Measurements from ENCODE around the gene DUSP1.
"Not testable (repeated sequence)": the region's sequence is repeated elsewhere in the genome, so short reads cannot be mapped to it uniquely, and the experiment has no call there.

Gene DUSP1

GRCh38 chr5:172798422-172799215 is 27.6 kb upstream of the DUSP1 start:
- DNase-seq = peak in 6 of 51 donors; percentile 13 to 23 (median 17)

- no peak for DNase-seq
These were observed 26.8 kb upstream of the DUSP1 start for GRCh38 chr5:172797771-172798191.

GRCh38 chr5:172796306-172796705 is 25.3 kb upstream of the DUSP1 start:
- DNase-seq = no peak

DNA sequence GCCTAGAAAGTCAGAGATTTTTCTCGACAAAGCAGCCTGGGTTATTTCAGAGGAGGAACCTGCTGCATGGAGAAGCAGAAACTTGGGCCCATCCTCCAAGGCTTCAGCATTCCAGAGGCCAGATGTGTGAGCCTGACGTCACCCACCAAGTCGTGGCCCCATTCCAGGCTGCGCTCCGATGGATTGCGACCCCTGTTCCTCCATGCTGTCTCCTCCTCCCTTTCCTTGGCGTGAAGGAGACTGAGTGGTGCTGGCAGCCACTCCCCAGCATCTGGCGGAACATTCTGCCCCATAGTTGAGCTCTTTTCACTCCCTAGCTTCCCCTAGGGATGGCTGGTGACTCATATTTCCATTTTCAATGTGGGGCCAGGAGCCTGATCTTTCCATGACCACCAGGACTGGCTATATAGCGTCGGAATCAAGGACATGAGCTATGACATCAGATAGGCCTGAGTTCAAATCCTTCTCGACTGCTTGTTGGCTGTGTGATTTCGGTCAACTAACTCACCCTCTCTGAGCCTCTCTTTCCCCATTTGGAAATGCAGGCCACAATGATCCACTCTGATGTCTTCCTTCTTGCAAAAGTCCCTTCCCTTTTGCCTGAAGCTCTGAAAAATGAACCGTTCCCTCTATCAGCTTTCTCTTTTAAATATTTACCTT is 24.5 kb upstream of the DUSP1 start:
- peak in 17 of 51 donors; percentile 14 to 70 (median 35) for DNase-seq

DNA sequence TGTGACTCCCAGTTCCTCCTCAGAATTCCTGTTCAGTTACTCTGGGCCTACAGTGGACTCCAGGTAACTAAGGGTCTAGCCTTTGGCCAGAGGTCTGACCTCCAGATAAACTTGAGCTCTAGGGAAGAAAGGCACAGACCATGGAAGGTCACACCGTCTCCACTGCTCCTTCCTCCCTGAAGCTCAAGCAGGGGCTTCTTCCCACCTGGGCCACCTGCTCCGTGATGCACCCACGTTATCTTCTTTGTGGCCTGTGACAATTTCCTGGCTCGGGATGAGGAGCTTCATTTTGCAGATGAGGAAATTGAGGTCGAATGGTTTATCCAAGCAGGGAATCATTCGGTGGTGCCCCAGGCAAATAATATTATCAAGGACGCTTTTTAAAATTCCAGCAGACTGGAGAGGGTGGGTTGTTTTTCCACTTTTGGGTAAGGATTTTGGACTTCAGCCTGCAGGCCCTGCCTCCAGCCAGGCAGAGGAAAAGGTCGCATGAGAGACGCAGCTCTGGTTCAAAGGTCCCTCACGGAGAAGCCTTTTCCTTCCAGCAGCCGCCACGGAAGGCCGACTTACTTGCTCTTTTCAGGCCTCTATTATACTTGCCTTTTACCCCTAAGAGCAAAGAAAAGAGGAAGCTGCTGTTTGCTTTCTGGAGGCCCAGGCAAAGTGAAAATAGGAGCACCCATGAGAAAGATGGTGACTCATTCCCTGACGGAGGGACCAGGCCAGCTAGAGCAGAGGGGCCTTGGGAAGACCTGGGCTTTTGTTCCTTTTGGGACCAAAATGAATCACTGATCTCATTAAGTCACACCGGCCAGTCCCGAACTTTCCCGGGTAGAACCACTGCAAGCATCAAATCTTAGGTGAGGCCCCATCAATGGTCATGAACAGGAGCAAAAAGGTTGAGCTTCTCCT is 22.8 kb upstream of the DUSP1 start:
- DNase-seq = no peak

DNA sequence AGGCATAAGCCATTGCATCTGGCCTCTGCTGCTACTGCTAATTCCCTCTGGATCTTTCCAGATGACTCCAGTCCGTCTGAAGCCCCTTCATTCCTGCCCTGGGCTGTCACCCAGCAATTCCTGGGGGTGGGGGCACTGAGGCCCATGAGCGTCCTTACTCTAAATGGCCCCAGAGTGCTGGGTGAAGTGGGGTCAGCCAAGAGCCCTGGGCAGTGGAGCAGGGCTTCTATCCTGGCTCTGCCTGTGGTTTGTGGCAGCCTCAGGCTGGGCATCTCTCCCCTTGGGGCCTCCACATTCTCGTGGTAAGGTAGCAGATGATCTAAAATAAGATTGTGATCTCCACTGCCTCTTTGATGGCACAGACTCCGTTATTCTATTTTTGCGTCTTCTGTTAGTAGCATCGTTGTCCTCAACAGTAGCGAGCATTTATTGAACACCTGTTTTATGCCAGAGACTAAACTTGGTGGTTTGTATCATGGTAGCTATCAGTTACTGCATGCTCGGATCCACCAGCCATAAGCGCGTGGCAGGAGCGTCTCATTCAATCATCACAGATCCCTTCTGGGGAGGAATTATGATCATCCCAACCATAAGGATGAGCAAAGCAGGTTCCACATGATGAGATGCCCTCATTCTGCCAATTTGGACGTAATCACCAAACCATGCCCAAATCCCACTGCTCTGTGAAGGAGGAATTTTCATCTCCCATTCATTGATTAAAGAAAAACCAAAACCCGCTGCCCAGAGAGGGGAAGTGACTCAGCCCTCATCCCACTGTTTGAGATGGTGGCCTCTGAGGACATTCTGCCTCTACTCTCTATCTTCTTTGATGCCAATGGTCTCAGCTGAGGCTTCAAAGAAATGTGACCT is 21.9 kb upstream of the DUSP1 start:
- DNase-seq = no peak

- DNase-seq = no peak
These were observed 20.9 kb upstream of the DUSP1 start for GRCh38 chr5:172791726-172792445.

- DNase-seq = no peak
These were observed 20.3 kb upstream of the DUSP1 start for GRCh38 chr5:172791286-172791685.

DNA sequence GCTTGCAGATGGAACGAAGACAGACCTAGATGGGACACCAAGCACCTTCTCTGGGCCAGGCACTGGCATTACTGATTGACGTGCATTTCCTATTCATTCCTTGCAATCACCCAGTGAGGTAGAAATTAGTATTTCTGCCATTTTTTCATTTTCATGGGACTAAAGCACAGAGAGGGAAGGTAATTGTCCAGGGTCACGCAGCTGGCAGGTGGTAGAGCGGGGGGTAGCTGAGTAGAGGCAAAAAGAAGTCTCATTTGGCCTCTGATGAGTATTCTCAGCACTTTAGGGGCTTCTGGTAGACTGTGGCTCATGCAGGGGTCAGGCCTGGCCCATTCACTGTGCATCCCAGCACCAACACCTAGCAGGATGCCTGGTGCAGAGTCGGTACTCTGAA is 19.5 kb upstream of the DUSP1 start:
- no peak for DNase-seq

DNA sequence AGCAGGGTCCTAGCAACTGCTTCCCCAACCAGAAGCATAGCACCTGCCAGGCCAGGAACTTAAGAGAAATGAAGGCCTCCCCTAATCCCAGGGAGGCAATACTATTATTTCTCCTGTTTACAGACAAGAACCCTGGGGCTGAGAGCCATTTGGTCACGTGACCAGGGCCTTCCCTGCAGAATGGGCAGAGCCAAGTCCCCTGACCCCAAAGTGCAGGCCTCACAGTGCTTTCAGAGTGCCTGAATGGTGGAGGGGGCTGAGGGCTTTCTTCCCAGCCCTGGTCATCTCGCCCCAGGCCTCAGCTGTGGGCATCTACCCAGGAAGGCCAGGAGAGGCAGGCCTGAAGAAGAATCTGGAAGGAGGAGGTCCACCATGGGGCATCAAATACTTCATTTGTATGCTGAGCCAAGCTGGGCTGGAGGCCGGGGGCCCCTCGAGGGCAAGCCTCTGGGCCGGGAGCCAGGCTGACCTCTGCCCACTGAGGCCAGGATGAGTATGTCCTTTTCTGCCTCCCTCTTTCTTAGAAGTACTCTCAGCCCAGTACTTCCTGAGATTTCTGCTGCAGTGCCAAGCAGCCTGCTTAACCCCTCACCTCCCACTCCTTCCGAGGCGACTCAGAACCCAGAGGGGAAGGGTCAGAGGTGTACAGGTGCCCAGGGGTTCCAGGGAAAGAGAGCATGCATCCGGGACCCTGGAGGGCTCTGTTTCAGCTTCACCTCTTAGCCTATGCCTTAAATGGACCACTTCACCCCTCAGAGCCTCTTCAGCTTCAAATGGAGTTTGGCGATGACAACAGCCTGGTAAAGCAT is 18.9 kb upstream of the DUSP1 start:
- peak in 19 of 51 donors; percentile 27 to 71 (median 51) for DNase-seq

- peak in 4 of 51 donors; percentile 33 to 40 (median 36) for DNase-seq
These were observed 18.0 kb upstream of the DUSP1 start for GRCh38 chr5:172788771-172789686.

- DNase-seq = not testable (repeated sequence)
These were observed 16.5 kb upstream of the DUSP1 start for GRCh38 chr5:172787538-172787937.

DNA sequence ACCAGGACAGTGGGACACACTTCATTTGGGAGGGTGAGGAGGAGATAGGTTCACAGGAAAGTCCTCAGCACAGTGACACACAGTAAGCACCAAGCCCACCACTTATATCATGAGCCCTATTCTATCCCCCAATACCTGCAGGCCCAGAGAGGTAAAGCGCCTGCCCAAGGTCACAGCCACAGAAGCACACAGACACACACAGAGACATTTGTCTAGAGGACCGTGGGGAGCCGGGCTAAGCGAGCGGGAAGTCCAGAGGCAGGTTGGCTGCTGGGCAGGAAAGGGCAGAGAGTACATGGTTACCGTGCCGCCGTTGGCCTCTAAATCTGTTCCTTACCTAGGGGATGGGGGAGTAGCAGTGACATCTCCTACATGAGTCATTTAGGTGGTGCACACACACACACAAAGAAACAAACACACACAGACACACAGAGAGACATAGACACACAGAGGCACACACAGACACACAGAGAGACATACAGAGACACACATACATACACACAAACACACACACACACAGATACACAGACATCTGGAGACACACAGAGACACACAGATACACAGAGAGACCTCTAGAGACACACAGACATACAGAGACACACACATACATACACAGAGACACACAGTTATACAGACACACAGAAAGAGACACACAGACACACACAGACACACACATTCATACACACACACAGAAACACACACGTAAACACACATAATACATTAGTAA is 15.9 kb upstream of the DUSP1 start:
- no peak for DNase-seq

- DNase-seq = no peak
These were observed 14.6 kb upstream of the DUSP1 start for GRCh38 chr5:172785429-172786088.

DNA sequence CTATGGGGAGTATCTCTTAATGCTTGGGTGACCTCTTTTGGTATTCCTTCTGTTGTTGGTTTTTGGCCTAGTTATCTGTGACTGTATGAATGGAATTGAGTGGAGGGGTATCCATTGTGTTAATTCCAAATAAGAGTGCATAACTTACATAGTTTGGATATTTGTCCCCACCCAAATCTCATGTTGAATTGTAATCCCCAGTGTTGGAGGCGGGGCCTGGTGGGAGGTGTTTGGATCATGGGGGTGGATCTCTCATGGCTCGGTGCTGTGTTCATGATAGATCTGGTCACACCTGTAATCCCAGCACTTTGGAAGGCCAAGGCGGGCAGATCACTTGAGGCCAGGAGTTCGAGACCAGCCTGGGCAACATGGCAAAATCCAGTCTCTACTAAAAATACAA is 13.2 kb upstream of the DUSP1 start:
- DNase-seq = not testable (repeated sequence)

- not testable (repeated sequence) for DNase-seq
These were observed 12.3 kb upstream of the DUSP1 start for GRCh38 chr5:172783319-172783718.
